GM19372 (cell line): ENCODE results near the gene CNN3.

Experiments used
- ATAC-seq: cut with Tn5 transposase; IDR thresholded peaks from one replicate; pipeline ENCODE4 v1.9.1; 2021; ENCODE audit warnings: mild to moderate bottlenecking, low read depth, moderate library complexity; ENCODE audit not compliant: unreplicated experiment

Gene CNN3

DNA sequence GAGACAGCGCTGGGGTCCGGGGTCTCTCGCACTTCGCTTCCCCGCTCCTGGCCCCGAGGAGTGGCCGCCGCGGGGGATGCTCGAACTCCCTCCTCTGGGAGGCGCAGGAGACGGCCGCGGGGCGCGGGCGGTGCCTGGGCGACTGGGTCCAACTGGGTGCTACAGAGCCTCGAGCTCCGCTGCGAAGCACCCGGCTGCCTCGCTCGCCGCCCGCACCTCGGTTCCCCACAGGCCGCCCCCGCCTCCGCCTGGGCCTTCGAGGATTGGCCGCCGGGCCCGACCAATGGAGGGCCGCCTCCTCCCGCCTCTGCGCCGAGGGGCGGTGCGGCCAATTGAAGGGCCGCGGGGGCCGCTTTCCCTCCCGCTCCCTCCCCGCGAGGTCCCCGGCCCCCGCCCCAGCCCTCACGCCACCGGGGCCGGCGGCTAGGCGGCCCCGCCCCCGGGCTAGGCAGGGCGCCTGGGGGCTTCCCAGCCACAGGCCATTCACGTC is at the start of gene CNN3:
Gene CNN3, minus strand, starts transcription at position 196 of the 490 bp plus-strand sequence. CDS start 216 bp downstream, outside the sequence.
- ATAC-seq, result peak; percentile 83

DNA sequence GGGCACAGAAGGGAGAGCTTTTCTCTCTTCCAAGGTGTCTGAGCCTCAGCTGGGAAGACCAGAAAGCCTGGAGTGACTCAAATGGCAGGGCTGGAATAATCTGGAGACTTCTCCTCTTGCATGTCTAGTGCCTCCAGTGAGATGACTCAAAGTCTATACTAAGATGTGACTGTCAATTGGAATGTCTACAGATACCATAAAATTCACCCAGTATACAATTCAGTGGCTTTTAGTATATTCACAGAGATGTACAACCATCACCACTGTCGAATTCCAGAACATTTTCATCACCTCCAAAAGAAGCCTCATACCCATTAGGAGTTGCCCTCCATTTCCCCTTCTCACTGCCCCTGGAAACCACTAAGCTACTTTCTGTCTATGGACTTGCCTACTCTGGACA is 47.9 kb upstream of the CNN3 start:
- no peak for ATAC-seq

DNA sequence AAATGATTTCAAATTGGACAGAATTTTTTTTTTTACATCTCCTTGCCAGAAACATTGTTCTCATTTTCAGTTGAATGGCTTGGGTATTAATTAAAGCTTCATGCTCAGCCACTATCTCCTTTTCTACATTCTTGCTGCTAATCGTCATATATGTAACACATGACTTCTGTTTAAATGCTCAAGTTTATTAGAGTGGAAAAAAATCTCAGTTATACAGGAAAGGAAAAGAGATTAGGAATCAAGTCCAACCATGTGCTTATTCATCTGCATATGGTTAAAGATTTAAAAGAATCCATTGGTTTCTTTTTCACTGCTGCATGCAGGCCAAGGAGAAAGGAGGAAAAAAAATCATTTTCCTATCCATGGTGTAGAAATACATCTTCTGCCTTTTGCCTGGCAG is 47.3 kb upstream of the CNN3 start:
- no peak for ATAC-seq

DNA sequence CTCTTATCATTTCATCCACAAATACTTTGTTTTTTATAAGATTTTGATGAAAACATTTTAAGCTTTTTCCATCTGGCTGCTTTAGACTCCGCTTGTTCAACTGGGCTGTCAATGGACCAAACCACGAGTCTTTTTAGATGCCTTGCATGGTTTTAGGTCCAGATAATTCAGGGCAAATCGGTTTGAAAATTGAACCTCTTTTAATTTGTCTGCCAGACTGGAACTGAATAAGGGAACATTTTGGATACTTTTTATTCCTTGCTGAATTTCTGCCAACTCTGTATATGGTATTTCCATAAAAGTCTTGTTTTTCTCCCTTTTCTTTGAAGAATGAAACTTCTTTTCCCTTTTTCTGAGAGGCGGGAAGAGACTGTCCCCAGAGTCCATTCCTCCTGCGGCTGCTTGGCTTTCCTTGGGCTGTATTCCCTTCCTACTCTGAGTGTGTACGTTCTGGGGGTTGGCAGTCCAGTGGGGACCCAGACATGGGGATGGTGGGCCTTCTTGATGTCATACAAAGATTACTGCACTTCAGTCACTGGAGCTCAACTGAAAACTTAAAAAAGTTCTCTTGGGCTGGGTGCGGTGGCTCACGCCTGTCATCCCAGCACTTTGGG is 46.5 kb upstream of the CNN3 start:
- ATAC-seq, result no peak

DNA sequence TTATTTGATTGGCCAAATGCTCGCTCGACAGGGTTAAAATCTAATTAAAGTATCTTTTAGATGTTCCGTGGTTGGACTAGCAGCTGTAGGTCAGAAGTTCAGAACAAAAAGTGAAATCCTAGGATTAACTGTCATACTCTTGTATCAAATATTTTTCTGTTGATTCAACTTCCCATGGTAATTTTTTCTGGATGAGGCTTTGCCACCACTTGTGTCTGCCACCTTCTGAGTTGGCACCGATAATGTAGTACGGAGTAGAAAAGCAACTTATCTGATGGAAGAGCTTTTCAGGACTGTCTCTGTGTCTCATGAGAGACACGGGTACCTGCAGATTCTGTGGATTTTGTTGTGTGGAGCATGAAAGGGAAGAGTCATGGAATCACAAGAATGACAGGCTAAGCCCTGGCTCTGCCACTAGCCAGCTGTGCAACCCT is 44.6 kb upstream of the CNN3 start:
- ATAC-seq, result no peak

DNA sequence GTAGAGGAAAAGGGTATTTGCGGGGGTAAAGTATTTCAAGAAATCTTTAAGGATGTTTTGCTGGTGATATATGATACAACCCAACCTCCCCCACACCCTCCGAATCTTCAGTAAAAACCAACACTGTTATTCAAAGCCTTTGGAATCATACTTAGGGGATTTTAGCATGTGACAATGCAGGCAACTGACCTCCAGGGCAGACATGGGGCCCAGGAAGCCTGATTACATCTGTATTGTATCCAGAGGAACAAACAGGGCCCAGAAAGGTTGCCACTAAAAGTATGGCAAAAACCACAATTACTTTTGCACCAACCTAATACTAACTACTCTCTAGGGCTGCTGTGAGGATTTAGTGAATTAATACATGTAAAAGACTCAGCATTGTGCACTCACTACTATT is 43.9 kb upstream of the CNN3 start:
- no peak for ATAC-seq

DNA sequence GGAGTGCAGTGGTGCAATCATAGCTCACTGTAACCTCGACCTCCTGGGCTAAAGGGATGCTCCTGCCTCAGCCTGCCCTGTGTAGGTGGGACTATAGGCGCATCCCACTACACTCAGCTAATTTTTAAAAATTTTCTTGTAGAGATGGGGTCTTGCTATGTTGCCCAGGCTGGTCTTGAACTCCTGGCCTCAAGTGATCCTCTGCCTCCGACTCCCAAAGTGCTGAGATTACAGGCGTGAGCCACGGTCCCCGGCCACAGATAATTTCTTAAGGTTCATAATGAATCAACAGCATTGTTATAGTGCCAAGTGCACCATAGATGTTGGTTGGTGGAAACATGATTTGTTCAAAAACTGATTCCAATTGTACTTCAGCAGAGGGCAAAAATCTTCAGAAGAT is 42.2 kb upstream of the CNN3 start:
- no peak for ATAC-seq

DNA sequence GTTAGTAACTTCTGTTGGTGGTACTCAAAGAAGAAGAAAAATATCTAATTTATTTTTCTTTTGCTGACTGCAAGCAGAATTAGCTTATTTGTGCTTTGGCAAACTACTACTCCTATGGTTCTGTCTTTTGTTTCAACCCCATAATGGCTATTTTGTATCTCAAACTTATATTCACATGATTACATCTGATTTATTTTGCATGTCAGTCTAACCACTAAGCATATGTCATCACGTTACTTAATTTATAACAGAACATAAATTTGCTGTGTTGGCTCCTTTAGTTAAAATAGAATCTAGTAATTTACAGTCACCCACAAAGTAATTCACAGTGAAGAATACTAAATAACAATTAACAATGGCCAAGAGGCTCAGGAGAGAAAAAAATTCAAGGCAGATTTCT is 39.1 kb upstream of the CNN3 start:
- no peak for ATAC-seq

DNA sequence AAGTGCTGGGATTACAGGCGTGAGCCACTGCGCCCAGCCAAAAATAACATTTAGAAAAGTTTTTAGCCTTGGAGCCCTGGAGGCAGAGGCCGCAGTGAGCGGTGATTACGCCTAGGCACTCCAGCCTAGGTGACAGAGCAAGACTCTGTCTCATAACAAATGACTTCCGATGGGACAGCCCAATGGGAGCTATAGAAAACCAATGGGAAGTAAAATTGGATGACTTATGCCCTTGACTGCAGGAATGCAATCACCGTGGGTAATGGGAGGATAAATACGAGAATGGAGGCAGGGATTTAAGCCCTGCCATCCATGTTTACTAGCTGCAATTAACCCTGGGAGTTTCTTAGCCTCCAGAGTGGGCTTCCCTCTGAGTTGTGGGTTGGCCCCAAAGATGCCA is 37.0 kb upstream of the CNN3 start:
- ATAC-seq, result no peak

DNA sequence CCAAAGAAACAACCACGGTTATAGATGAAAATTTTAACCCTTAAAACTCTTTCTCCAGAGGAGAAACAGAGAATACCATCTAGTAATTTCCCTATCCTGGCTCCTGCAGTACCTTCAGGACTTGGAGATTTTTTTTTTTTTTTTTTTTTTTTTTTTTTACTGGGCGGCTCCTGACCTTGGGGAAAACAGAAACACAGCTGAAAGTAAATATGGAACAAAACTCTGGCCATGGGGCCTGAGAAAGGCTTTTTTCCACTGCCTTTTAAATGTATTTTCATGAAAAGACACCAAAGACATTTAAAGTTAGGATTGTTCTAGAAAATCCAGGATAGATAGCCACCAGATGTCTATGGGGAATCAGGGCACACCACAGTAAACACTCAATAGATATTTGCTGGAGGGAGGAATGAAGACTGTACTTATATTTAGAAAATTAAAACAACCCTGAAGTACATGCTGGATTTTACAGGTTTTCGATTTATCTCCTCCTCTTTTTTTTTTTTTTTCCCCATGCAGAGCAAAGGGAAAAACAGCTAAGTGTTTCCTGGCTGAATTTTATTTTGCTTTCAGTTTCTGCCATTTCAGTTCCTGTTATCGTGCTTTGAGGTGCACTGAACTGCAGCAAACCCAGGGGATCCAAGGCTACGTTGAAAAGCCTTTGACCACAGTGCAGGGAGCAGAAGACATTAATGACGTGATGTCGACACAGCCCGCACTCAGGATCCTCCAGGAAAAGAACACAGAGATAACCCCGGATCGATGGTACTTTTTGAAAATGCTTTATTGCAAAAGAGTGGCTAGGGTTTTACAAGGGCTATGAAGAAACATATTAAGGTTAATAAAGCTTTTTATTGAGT is 35.7 kb upstream of the CNN3 start:
- ATAC-seq, result peak; percentile 95

DNA sequence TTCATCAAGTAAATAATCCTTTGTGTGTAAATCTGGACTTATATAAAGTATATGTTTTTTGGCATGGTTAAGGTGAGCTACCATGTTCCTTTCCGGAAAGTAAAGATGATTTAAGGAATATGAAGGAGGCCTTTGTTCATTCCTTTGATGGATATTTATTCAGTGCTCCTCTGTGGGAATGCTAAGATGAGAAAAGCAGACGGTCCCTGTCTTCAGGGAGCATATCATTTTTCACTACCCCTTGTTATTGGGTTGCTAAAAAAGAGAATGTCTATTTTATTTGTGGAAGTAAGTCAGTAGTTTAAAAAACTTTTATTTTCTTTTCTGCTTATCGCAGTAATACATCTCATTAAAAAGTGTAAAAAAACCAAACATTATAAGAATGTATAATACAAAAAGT is 35.1 kb upstream of the CNN3 start:
- ATAC-seq, result no peak

DNA sequence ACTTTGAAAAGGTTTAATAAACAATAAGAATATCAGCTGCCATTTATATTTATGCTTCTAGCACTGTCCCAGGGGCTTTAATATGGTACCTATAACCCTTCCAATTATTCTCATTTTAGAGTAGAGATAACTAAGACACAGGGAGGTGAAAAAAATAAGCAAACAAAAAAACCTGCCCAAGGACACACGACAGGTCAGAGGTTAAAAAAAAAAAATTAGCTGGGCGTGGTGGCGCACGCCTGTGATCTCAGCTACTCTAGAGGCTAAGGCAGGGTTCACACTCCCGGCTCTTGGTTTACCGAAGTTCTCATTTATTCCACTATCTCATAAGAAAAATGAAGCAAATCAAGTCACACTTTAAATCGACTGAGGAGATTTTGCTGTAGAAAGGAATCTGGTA is 34.7 kb upstream of the CNN3 start:
- ATAC-seq, result no peak

DNA sequence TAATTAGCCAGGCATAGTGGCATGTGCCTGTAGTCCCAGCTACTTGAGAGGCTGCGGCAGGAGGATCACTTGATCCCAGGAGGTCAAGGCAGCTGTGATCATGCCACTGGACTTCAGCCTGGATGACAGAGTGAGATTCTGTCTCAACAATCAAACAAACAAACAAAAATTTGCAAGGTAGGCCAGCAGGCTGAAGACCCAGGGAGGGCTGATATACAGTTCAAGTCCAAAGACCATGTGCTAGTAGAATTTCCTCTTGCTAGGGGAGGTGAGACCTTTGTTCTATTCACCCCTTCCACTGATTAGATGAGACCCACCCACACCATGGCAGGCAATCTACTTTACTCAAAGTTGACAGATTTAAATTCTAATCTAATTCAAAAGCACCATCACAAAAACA is 31.2 kb upstream of the CNN3 start:
- ATAC-seq, result no peak

DNA sequence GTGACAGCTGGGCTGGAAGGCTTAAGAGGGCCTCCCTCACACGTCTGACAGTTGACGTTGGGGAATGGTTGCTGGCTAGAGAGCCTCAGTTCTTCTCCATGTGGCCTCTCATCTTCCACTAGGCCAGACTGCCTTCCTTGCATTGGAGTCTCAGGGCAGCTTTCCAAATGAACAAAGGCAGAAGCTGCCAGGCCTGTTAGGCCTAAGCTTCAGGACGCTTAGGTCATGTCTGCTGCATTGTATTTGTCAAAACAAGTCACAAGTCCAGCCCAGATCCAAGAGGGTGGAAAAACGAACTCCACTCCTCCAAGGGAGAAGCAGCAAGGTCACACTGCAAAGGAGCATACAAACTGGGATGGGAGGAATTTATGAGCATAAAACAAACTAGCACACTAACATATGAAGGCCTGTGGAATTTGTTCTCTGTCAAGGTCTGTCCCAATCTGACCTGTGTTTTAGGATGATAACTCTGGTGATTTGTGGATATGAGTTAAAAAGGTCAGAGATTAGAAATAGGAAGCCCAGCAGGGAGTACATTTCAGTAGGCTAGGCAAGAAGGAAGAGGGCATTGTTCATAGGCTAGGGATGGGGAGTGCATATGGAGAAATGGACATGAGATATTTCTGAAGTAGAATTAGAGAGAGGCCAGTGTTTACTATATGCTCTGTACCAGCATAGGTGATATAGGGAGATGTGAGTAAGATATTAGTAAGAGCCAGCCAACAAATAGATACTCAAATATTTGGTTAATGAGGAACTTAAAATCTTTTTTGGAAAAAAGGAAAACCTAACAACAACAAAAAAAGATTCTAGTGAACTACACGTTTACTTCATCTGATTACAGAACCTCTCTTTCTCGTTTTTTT is 29.1 kb upstream of the CNN3 start:
- ATAC-seq, result no peak

DNA sequence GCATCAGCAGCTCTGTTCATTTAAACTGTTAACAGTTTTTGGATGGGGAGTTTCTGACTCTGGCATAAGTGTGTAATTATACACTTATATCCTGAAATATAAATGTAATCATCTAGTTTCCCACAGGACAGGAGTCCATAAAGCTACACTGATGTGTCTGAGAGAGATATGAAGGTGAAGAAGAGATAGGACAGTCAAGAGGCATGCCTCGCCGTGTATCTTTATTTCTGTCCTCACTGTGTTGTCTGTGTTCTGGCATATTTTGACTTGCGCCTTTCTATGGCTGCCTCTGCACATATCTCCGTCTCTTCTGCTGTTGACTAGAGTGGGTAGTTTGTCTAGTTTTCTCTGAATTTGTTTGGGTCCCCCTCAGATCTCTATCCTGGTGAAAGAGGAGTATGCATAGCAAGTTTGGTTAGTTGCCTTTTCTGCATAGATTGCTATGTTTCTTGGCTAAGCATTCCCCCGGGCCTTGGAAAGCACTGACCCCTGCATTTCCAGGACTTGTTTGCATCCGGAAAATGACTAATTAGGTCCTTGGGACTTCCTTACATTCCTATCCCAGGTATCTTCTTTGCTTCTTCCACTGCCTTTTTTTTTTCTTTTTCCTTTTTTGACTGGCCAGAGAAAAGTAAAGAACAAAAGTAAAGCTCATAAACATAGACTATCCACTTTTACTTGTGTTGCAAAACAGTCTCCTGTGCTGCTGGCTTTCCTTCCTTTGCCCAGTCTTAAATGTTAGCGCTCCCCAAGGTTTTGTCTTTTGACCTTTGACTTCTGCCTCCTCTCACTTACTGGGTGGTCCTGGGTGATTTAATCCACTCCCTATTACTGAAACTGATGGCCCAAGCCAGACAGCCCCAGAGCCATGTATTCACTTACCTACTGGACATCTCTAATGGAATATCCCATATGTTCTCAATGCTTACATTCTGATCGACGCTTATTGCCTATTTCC is 27.6 kb upstream of the CNN3 start:
- no peak for ATAC-seq

DNA sequence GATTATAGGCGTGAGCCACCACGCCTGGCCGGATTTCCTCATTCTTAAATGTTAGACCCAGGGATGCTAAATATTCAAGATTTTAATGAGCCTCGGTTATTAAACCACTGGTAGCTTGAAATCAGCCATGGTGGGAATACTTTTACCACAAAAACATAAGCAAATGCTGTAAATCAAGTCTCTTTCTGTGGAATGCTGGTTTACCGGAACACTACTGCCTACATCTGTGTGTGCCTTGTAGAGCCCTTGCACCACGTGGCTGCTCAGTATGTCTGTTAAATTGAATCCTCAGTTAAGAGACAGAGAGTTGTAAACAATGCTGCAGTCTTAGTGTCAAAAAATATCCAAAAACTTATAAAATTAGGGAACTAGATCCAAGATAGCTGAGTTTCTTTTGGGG is 26.8 kb upstream of the CNN3 start:
- no peak for ATAC-seq

DNA sequence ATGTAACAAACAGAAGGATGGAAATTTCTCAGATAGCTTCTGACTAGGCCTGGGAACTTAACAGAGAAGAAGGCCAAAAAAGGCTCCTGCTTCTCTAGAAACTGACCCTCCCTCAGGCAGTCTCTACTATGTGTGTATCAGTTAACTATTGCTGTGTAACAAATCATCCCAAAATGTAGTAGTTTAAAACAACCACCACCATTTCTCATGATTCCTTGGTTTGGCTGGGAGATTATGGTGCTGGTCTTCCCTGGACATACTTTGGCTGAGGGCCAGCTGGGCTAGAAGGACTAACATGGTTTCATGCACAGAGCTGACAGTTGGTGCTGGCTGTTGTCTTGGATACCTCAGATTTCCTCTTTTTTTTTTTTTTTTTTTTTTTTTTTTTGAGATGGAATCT is 26.2 kb upstream of the CNN3 start:
- ATAC-seq, result no peak

DNA sequence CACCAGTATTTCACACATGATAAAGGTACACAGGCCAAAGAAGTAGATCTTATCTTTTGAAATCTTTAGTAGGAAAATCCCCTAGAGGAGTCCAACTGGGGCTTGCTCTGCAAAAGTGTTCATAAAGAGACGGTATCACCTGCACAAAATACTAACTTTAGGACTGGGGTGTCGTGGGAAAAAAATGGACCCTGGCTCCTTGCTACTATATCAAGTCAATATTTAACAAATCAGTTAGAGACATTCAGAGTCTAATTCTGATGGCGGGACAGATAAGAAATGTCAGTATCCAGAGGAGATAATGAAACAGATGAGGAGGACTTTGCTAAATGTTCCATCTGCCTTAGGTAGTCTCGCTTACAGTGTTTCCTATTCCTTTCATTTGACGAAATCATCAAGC is 25.6 kb upstream of the CNN3 start:
- ATAC-seq, result no peak

DNA sequence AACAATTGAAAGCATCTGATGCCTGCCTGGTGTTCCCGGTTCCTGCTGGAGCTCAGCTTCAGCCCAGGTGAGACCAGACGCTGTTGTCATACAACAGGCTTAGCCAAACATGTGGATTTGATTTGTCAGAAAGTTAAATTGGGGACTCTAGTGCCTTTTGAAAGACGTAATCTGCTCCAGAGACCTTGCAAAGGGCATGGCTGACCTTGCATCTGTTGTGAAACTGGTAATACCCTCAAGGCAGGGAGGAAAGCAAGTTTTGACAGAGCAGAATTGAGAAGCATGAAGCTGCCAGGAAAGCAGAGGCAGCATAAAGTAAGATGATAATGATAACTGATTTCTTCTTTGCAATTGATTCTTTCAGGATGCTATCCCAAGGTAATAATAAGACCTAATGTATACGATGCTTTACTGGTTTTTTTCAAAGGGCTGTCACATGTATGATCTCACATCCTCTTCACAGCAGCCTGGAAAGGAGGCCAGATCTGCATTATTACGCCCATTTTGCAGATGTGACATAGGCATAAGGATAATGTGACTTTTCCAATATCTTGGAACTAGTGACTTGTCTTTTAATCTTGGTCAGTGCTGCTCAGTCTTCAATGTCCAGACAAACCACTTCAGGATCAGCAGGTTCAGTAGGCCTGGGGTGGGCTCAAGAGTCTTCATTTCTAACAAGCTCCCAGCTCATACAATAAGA is 24.7 kb upstream of the CNN3 start:
- no peak for ATAC-seq
